HepG2 (cell line): ENCODE results near the gene SLC17A9. TPM values are rescaled to one million over a fixed set of nuclear protein-coding genes. Genes with fewer than 3 reads are reported as not detected.

Experiments
- ARNT ChIP-seq: fragments of 450-650 bp; IDR thresholded peaks from 2 replicates; pipeline ENCODE4 v1.6.1; 2017
- CBX1 ChIP-seq: IDR thresholded peaks from one replicate; pipeline ENCODE4 v1.6.1; 2016; ENCODE audit warnings: antibody characterized with exemption, low read depth
- CEBPB ChIP-seq: IDR thresholded peaks from 2 replicates; pipeline ENCODE4 v1.6.1; 2011; ENCODE audit warnings: low read depth, low read length, improper control_type of control experiment, borderline replicate concordance
- DNMT3B ChIP-seq: conservative IDR thresholded peaks from 2 replicates; pipeline ENCODE4 v1.6.1; 2016; ENCODE audit warnings: missing biosample characterization, control low read depth
- GABPA ChIP-seq, 2 experiments: IDR thresholded peaks; 2 replicates each; pipeline ENCODE4 v1.6.1; 2011 to 2016; ENCODE audit warnings: low read depth in 2 of 2, low read length in 1 of 2, missing biosample characterization in 1 of 2, missing genetic modification characterization in 1 of 2
- KAT7 ChIP-seq: IDR thresholded peaks from 2 replicates; pipeline ENCODE4 v1.6.1; 2018; ENCODE audit warnings: borderline replicate concordance, missing compliant biosample characterization
- KDM6A ChIP-seq: IDR thresholded peaks from 2 replicates; pipeline ENCODE4 v1.6.1; 2016; ENCODE audit warnings: low read depth
- NPAS2 ChIP-seq: sonication (generic); formaldehyde crosslinking; IDR thresholded peaks from 2 replicates; pipeline ENCODE4 v1.8.0; 2022; ENCODE audit warnings: mild to moderate bottlenecking, missing genetic modification reagents, borderline replicate concordance
- RAD51 ChIP-seq: fragments of 450-650 bp; IDR thresholded peaks from 2 replicates; pipeline ENCODE4 v1.6.1; 2016; ENCODE audit warnings: borderline replicate concordance
- SNAPC4 ChIP-seq: sonication (generic); formaldehyde crosslinking; IDR thresholded peaks from 2 replicates; pipeline ENCODE4 v1.4.0; 2020; ENCODE audit warnings: mild to moderate bottlenecking, missing genetic modification reagents
- SP5 ChIP-seq: IDR thresholded peaks from 2 replicates; pipeline ENCODE4 v1.6.1; 2016; ENCODE audit warnings: low read depth, borderline replicate concordance
- THRA ChIP-seq: sonication (generic); formaldehyde crosslinking; IDR thresholded peaks from 2 replicates; pipeline ENCODE4 v1.4.0; 2020; ENCODE audit warnings: missing genetic modification reagents, borderline replicate concordance
- ZBTB26 ChIP-seq: IDR thresholded peaks from 2 replicates; pipeline ENCODE4 v1.6.1; 2016; ENCODE audit warnings: missing compliant biosample characterization, missing genetic modification reagents, borderline replicate concordance
- ZFP90 ChIP-seq: sonication (generic); formaldehyde crosslinking; IDR thresholded peaks from 2 replicates; pipeline ENCODE4 v1.8.0; 2022; ENCODE audit warnings: missing genetic modification reagents, mild to moderate bottlenecking, inconsistent platforms, borderline replicate concordance
- ZFP91 ChIP-seq: sonication (generic); formaldehyde crosslinking; IDR thresholded peaks from 2 replicates; pipeline ENCODE4 v1.9.0; 2022; ENCODE audit warnings: missing genetic modification reagents, mild to moderate bottlenecking, borderline replicate concordance
- ZNF263 ChIP-seq: sonication (generic); formaldehyde crosslinking; IDR thresholded peaks from 2 replicates; pipeline ENCODE4 v1.4.0; 2020; ENCODE audit warnings: missing genetic modification reagents
- ZNF296 ChIP-seq: sonication (generic); formaldehyde crosslinking; conservative IDR thresholded peaks from 2 replicates; pipeline ENCODE4 v1.5.0; 2020; ENCODE audit warnings: mild to moderate bottlenecking, missing genetic modification reagents
- polyA plus RNA-seq, 8 experiments: library from polyadenylated mRNA; depleted of rRNA in 3 of 8; stranded (reverse) in 7 of 8; unstranded in 1 of 8; fragments of >200 nt; fragmentation: Illumina TruSeq in 4 of 8; extraction: Trizol in 4 of 8; gene quantifications; 2 replicates each; pipeline versions ENCODE4 v1.2.1 to v1.2.3, GENCODE V29; 2011 to 2016; ENCODE audit warnings: low read depth in 4 of 8, missing spikeins in 1 of 8, mixed read lengths in 1 of 8; ENCODE audit not compliant: insufficient read depth in 1 of 8
- total RNA-seq, 5 experiments: library from RNA; depleted of rRNA; stranded (reverse); fragments of >200 nt; fragmentation: Illumina TruSeq; extraction: Trizol; gene quantifications; 2 replicates each; pipeline ENCODE4 v1.2.3, GENCODE V29; 2016; ENCODE audit warnings: low read depth in 1 of 5

The SLC17A9 gene
- total and polyA plus RNA-seq, 2 of the 13 experiments (the other 11 are each of a cell fraction or from before 2014, with no cell fraction given) = 110 to 191 TPM

- TF ChIP-seq ZNF296 (CRISPR knock-in tag) = peak; percentile 35; the same call in 1 of the 2 replicates
- TF ChIP-seq KDM6A (CRISPR knock-in tag) = no peak
- no peak for TF ChIP-seq CEBPB
- TF ChIP-seq ZFP90 (CRISPR knock-in tag) = peak; percentile 59; the same call in 1 of the 2 replicates
- TF ChIP-seq KAT7 (CRISPR knock-in tag) = peak; percentile 41; the same call in 1 of the 2 replicates
- no peak for TF ChIP-seq NPAS2 (CRISPR knock-in tag)
- TF ChIP-seq THRA (CRISPR knock-in tag) = peak; percentile 87
- peak; percentile 85; the same call in 1 of the 2 replicates for TF ChIP-seq DNMT3B (CRISPR knock-in tag)
- TF ChIP-seq RAD51 = no peak
- peak; percentile 75 for TF ChIP-seq CBX1
- TF ChIP-seq SNAPC4 (CRISPR knock-in tag) = no peak
- TF ChIP-seq GABPA (IDR thresholded peaks at IDR 0.05; ENCODE audit: low read depth, low read length) = no peak
- TF ChIP-seq GABPA (CRISPR knock-in tag; IDR thresholded peaks at IDR 0.05; ENCODE audit: low read depth) = peak; percentile 55; the same call in 1 of the 2 replicates
- peak; percentile 97 for TF ChIP-seq SP5 (CRISPR knock-in tag)
- TF ChIP-seq ZFP91 (CRISPR knock-in tag) = no peak; the same call in 1 of the 2 replicates
- TF ChIP-seq ARNT = no peak
- peak; percentile 44; the same call in 1 of the 2 replicates for TF ChIP-seq ZNF263
- peak; percentile 86 for TF ChIP-seq ZBTB26 (CRISPR knock-in tag)
Measured at GRCh38 chr20:62952373-62952967, at the start of gene SLC17A9 (continued).
